ENCODE measurements around the gene TGM5. TPM values are rescaled to one million over a fixed set of nuclear protein-coding genes. Genes with fewer than 3 reads are reported as not detected.

The TGM5 gene
- total and polyA plus RNA-seq, 7 donors = 0.03 to 0.78 (median 0.06) TPM; not detected in 4

DNA sequence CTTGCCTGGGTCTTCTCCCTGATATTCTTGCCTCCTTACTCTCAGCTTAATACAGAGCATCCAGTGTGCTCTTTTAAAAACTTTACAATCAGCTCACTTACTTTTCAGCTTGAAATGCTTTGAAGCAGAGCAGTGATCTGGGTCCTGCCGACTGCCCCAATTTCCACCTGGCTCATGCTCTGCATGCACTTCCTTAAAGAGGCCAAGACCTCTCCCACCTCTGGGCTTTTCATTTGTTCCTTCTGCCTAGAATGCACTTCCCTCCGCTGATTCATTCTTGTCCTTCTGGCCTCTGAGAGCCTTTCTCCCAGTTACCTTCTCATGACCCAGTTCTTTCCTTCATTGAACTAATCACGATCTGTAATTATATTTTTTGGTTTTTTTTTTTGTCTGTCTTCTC lies 83.5 kb downstream of the TGM5 start:
- 61 to 83% (median 71%) methylated on average over 3 of the region's 3 CpGs for WGBS, 3 donors

More for the DNA sequence above, 83.5 kb downstream of the TGM5 start:
- TF ChIP-seq, protein P1, sequence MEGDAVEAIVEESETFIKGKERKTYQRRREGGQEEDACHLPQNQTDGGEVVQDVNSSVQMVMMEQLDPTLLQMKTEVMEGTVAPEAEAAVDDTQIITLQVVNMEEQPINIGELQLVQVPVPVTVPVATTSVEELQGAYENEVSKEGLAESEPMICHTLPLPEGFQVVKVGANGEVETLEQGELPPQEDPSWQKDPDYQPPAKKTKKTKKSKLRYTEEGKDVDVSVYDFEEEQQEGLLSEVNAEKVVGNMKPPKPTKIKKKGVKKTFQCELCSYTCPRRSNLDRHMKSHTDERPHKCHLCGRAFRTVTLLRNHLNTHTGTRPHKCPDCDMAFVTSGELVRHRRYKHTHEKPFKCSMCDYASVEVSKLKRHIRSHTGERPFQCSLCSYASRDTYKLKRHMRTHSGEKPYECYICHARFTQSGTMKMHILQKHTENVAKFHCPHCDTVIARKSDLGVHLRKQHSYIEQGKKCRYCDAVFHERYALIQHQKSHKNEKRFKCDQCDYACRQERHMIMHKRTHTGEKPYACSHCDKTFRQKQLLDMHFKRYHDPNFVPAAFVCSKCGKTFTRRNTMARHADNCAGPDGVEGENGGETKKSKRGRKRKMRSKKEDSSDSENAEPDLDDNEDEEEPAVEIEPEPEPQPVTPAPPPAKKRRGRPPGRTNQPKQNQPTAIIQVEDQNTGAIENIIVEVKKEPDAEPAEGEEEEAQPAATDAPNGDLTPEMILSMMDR (IDR thresholded peaks at IDR 0.05) = no peak
- Histone ChIP-seq H3K27me3 (ENCODE audit: insufficient read depth in 3 of 3, low read length in 2 of 3) (no peaks in the 10 kb centered on the region), H3K4me3 (no peak overlapping the region), H3K4me1 (peaks cover 32% of the 10 kb centered on the region), H3K36me3 (ENCODE audit: insufficient read depth in 1 of 2, low read depth in 1 of 2) (peaks cover 0 to under 1% of the 10 kb centered on the region in 2 donors), H3K9me3 (no peaks in the 10 kb centered on the region), H3K27ac (no peak overlapping the region)
- intact Hi-C loops (cut with DNase I) = loop anchor here in 1 of 2 donors (5.0 kb wide), 1 partner anchor 76 kb away; the partner anchor contains the start of gene UBR1
- DNase-seq (no peak), ATAC-seq (no peak)

Other genes with a start within 250 kb of the TGM5 start
- 10 to 100 TPM; 20.4 to 25.1 (median 22.9) TPM for gene UBR1, start 160.9 kb downstream of the TGM5 start, total RNA-seq
- 10 to 100 TPM in 1 of 3 donors, 1 to 10 TPM in 2; 4.8 to 16.2 (median 5.4) TPM for gene UBR1, start 160.9 kb downstream of the TGM5 start, polyA plus RNA-seq
- 10 to 100 TPM in 2 of 4 donors, 1 to 10 TPM in 2; 6.3 to 12.1 (median 9.1) TPM for gene TMEM62, start 133.3 kb downstream of the TGM5 start, total RNA-seq
- gene TMEM62, start 133.3 kb downstream of the TGM5 start, polyA plus RNA-seq = 10 to 100 TPM in 1 of 3 donors, 1 to 10 TPM in 2; 6.5 to 22.8 (median 6.6) TPM
- 10 to 100 TPM; 40.7 to 64.3 (median 50.4) TPM for gene CCNDBP1, start 81.5 kb downstream of the TGM5 start, total RNA-seq
- gene CCNDBP1, start 81.5 kb downstream of the TGM5 start, polyA plus RNA-seq = 10 to 100 TPM; 34.9 to 79.2 (median 36.4) TPM
- gene EPB42, start 45.9 kb downstream of the TGM5 start, total RNA-seq = under 1 TPM in 1 of 4 donors, not detected in 3; 0.52 TPM
- not detected for gene EPB42, start 45.9 kb downstream of the TGM5 start, polyA plus RNA-seq
- gene TGM7, start 35.3 kb upstream of the TGM5 start, total RNA-seq = 1 to 10 TPM in 1 of 4 donors, under 1 TPM in 1, not detected in 2; 0.86 to 4.8 TPM
- gene TGM7, start 35.3 kb upstream of the TGM5 start, polyA plus RNA-seq = under 1 TPM; 0.08 to 0.14 (median 0.11) TPM
- 1 to 10 TPM; 4.1 to 6.8 (median 5.8) TPM for gene LCMT2, start 63.6 kb upstream of the TGM5 start, total RNA-seq
- 1 to 10 TPM; 2.6 to 7.8 (median 2.7) TPM for gene LCMT2, start 63.6 kb upstream of the TGM5 start, polyA plus RNA-seq
- gene ZSCAN29, start 104.1 kb upstream of the TGM5 start, total RNA-seq = 10 to 100 TPM; 18.5 to 26.2 (median 21.9) TPM
- gene ZSCAN29, start 104.1 kb upstream of the TGM5 start, polyA plus RNA-seq = 10 to 100 TPM in 1 of 3 donors, 1 to 10 TPM in 2; 5.7 to 31.5 (median 7.2) TPM
- 10 to 100 TPM; 12.8 to 21.0 (median 19.2) TPM for gene TUBGCP4, start 104.2 kb upstream of the TGM5 start, total RNA-seq
- 10 to 100 TPM in 2 of 3 donors, 1 to 10 TPM in 1; 6.1 to 12.1 (median 11.9) TPM for gene TUBGCP4, start 104.2 kb upstream of the TGM5 start, polyA plus RNA-seq
- 10 to 100 TPM; 11.6 to 31.3 (median 24.2) TPM for gene TP53BP1, start 226.2 kb upstream of the TGM5 start, total RNA-seq
- gene TP53BP1, start 226.2 kb upstream of the TGM5 start, polyA plus RNA-seq = 10 to 100 TPM in 2 of 3 donors, 1 to 10 TPM in 1; 7.4 to 13.9 (median 12.8) TPM